GM19452 (cell line): ENCODE measurements around the gene BDKRB2.

Experiments used
- ATAC-seq: cut with Tn5 transposase; IDR thresholded peaks from one replicate; pipeline ENCODE4 v1.9.1; 2021; ENCODE audit not compliant: unreplicated experiment

BDKRB2 gene

GRCh38 chr14:96197969-96198368, 6.7 kb upstream of the BDKRB2 start:
- no peak for ATAC-seq

GRCh38 chr14:96198430-96199130, 6.1 kb upstream of the BDKRB2 start:
- no peak for ATAC-seq

DNA sequence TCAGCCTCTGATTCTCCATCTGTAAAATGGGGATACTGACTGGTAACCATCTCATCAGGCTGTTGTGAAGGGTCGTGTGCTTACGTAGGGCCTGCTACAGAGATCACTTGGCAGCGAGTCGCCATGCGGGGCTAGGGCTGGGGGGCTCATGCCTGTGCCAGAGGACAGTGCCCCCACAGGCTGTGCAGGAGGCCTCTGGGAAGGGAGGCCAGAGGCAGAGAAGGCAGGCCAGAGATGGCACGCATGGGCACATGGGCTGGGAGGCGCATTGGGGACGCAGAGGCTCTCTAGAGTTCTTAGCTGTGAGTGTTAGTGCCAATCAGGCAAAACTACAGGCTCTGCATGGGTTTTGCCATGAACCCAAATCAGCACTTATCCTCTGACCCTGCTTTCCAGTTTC, 3.5 kb upstream of the BDKRB2 start:
- no peak for ATAC-seq

DNA sequence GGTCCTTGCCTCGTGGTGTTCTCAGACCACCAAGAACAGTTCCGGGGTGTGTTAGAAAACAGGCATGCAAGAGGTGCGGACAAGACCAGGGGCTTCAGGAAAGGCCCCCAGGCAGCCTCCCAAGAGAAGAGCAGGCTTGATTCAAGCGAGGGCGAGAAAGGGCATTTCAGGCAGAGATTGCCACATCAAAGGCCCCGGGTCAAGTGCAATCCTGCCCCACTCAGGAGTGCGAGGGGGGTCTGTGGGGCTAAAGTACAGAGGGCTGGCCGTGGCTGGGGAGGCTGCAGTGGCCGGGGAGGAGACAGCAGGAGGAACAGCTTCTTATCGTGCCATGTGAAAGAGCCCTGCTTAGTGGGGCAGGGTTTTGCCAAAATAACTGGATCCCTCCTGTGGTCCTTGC, 2.7 kb upstream of the BDKRB2 start:
- ATAC-seq: no peak

DNA sequence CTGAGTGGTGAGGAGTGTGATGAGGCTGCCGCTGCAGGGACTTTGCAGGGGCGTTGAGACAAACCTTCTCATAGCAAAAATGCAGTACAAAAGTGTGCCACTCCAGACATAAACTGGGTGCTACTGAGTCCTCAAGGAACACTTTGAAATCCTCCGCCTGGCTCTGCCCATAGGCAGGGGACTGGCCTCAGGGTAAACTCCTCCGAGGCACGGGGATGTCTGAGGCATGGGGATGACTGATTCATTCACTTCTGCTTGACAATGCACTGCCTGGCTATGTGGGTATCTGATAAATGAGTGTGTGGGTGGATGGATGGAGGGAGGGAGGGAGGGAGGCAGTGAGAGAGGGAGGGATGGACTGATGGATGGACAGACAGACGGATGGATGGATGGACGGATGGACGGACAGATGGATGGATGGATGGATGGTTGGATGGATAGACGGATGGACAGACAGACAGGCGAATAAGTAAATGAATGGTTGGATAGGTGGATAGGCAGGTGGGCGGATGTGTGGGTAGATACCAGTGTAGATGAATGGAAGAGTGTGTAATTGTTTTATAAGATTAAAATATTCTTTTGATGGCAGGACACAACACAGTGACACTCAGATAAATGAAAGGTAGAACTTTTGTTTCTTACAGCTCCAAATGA, 2.1 kb upstream of the BDKRB2 start:
- ATAC-seq: no peak

GRCh38 chr14:96203116-96203515, 1.5 kb upstream of the BDKRB2 start:
- no peak for ATAC-seq

DNA sequence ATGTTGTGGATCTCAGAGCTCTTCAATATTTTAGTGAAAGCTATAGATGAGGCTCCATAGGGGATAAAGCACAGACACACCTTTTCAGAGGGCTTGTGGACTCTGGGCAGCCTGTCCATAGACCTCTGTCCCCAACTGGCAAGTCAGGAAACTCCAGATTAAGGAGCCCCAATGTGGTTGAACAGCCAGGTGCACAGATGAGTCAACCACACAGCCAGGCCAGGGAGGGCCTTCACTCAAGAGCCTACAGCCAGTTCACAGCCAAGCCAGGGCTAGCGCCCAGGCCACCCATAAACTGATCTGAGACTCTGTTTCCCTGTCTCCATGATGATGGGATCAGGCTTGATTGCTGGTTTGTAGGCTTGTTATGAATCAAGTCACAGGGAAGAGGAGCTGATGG, 1.0 kb upstream of the BDKRB2 start:
- no peak for ATAC-seq

DNA sequence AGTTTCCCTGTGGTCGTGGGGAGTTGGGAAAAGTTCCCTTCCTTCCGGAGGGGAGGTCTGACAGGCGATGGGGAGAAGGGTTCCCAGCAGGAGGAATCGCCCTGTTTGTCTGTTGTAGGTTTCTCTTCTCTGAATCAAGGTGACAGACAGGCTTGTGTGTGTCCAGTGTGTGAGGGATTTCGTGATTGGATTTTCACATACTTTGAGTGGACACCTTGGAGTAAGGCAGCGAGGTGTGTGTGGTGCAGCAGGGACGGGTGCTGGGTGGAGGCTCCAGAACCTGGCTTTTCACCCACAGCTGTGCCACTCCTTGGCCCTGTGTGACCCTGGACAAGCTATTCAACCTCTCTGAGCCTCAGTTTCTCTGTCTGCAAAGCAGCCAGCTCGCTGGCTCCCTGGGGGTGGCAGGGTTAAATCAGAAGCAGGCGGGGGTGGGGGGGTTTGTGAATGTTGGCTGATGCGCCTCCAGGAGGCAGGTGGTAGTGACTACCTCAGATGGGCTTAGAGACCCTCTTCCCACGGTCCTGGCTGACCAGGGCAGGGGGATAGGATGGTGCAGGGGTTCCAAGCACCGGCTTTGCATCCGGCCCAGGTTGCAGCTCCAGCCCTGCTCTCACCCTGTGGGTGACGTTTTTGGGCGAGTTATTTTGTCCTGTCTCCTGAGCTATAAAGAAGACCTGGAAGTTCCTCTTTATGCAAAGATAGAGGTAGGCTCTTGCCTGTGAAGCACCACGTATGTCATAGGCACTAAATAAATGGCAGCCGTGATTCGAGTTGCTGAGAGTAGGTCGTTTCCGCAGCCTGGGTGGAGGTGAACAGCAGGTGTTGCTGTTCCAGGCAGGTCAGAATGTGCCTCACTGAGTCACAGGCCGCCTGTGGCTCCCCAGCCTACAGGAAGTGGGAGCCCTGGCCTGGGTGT, 679 bp downstream of the BDKRB2 start:
- ATAC-seq: no peak

DNA sequence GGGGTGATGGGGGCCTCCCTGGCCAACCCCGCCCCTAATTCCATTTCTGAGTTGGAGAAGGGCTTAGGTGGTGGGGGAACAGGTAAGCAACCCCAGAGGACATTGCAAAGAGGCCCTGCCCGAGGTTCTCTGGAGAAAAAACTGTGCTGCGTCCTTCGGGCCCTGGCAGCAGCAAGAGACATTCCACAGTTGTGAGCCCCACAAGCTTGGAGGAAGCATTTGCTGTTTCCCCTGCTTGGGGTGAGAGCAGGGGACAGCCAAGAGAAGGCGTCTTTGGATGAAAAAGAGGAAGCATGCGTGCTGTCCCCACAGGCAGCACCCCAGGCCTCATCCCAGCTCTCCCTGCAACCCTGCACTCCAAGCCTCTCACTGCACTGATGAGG, 1.3 kb downstream of the BDKRB2 start:
- no peak for ATAC-seq

DNA sequence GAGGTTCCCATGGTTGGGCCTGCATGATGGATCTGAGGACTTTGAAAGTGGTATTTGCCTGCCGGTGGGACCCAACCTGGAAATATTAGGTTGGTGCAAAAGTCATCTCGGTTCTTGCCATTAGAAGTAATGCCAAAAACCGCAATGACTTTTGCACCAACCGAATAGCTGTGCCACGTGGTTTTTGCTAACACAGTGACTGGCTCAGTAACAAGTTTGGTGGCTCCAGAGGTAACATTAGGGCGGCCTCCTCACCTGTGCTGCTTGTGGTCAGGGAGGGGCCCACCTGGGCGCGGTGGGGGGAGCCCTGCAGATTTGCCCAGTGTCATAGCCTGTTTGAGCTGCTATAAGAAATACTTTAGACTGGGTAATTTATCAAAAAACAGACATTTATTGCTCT, 1.8 kb downstream of the BDKRB2 start:
- ATAC-seq: no peak

DNA sequence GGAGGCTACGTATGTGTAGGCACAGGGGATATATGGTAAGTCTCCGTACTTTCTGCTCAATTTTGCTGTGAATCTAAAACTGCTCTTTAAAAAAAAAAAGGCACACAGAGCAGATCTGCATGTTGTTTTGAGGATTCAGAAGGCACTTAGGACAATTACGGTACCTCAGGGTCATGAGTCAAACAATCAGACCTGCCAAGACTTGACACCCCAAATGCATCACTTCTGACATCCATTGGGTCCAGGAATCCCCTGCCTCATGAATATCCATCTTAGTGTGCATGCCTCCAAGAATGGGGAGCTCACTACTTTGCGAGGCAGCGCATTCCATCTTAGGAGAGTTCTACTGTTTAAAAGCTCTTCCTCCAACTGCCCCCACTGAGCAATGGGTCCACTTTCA, 3.0 kb downstream of the BDKRB2 start:
- no peak for ATAC-seq

GRCh38 chr14:96208739-96209138, 4.1 kb downstream of the BDKRB2 start:
- no peak for ATAC-seq

DNA sequence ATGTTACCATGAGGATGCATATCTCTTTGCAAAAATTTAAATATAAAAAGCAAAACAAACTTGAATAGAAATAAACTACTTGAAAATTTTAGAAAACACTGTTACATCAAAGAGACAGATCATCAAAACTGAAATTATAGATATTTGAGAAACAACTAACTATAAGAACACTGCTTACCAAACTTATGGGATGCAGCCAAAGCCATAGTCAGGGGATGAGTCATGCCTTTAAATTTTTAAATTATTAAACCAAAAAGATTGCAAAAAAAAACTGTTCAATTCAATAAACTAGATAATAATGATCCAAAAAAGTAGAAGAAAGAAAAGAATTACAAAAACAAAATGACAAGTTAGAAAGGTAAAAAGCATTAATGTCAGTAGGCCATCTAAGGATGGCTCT, 7.5 kb downstream of the BDKRB2 start:
- no peak for ATAC-seq

DNA sequence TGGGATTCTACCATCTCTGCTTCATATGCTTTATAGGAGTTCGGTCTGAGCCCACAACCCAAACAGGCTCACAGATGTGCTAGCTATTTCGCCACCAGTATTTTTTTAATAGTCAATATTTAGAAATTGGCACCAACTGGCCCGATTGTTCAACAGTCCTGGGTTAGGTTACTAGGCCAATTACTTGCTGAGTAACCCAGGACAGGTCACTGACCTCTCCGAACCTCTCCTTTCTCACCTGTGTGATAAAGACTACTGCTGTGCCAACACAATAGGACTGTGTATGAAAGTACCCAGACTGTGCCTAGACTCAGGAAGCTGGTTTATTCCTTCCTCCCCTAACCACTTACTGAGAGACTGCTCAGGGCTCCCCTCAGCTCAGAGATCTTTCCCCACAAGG, 8.3 kb downstream of the BDKRB2 start:
- ATAC-seq: no peak

DNA sequence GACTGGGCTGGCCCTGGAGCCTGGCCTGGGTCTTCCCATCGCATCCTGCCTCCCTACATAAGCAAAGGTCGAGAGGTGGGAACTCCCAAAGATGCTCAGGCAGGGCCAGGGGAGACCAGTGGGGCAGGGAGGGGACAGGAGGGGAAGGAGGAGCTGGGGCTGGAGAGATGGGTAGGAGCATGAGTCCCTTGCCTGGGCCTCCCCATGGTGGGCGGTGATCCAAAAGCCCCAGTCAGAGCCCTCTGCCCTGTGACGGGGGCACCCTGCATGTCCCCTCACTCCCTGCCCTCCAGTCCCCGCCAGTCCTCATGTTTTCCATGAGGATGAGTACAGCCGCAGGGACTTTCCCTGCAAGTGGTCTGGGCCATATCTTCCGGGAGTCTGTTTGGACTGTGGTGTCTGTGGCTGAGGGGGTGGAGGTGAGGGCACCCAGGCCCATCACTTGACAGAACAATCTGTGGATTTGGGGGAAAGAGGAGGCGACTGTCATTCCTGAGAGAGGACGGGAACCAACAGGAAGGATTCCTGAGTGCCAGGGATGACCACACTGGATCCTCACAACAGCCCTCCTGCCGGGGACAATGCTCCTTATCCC, 9.3 kb downstream of the BDKRB2 start:
- no peak for ATAC-seq

- no peak for ATAC-seq
Measured at GRCh38 chr14:96214793-96215192, 10.2 kb downstream of the BDKRB2 start.

DNA sequence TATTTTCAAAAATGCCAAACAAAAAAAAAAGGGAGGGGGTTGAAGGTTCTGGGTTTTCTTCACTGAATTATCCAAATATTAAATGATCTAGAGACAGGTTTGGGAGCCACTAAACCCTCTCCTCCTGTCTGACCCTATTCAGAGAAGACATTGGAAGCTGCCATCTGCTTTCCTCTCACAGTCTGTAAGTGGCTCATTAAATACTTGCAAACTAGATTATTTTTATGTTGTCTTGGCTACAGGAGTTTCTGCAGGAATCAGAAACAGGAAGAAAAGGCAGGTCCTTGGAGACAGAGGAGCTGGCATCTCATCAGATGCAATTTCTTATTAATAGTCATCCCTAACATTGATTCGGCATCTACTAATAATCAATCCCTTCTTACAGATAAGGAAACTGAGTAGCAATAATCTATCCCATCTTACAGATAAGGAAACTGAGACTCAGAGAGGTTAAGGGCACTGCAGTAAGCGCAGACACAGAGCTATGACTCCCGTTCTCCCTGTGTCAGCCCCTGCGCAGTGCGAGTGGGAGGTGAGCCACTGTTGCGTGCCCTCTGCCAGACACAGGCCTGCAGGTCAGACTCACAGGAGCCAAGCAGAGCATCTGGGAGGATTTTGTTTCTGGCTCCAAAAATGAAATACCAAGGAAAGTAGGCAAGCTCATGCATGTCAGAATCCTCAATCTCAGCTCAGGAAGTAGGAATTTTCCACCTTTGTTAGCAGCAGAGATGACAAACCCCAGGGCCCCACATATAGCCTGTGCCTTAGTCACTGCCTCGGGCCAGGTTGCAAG, 11.0 kb downstream of the BDKRB2 start:
- no peak for ATAC-seq

DNA sequence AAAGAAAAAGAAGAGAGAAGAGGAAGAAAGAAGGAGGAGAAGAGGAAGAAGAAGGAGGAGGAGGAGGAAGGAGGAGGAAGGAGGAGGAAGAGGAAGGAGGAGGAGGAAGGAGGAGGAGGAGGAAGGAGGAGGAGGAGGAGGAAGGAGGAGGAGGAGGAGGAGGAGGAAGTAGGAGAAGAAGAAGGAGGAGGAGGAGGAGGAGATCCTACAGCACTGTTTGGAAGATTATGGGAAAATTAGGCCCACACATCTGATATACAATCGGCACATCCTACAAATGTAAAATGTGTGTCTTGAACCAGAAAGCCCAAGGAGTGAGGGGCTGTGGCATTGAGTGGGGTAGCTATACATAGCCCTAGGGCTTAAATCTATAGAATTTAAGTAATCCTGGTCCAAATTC, 12.0 kb downstream of the BDKRB2 start:
- ATAC-seq: no peak

DNA sequence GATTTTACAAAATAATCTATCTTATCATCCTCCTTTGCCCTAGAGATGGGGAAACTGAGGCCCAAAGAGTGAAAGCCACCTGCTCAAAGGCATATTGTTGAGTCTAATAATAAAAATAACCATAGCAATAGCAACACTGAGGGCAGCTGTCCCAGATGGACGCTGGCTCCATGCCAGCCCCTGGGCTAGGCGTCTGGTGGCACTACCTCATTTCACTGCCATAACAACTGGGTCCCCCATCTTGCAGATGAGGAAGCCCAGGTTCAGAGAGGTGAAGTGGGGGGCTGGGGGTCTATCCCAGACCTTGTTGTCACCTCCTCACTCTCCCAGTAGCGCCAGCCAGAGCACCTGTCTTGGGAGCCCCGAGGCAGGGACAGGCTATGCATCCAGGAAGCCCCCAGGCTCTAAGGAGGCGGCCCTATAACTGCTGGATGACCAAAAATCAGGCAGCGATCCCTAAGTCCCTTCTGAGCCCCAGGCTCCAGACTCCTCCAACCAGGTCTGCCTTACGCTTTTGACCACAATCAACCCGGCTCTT, 12.8 kb downstream of the BDKRB2 start:
- ATAC-seq: no peak

DNA sequence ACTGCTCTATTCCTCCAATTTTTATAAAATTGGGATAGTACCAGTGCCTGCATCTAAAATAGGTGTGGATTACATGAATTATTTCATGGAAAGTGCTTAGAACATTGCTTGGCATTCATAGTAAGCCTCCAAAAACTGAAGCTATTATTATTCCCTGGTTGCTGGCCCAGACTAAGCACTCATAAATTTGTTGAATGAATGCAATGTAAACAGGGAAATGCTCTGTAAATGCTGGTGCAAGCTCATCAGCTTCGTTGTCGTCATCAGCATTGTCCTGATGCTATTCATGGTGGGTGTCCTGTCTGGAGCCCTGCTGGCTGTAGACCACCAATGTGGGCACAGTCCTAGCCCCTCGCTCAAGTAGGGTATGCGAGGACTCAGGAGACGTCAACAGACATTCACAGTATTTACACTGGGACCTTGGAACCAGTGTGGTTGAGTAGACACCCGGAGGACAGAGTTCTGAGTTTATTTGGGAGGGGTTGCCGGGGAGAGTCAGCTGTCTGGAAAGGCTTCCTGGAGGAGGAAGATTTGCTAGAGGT, 16.5 kb downstream of the BDKRB2 start:
- no peak for ATAC-seq
